Stimulated activated CD8-positive, alpha-beta memory T cell treated with anti-CD3 and anti-CD28 coated beads, Interleukin-4, amount 100 ng/mL, for 4 hours (primary cell): ENCODE data around the gene MKX.

ENCODE experiments used
- DNase-seq, 2 donors: peaks; one replicate each; pipeline ENCODE4 v3.0.0-alpha.2; 2020; ENCODE audit warnings: low read depth in 2 of 2, low spot score in 1 of 2

The MKX gene, protein sequence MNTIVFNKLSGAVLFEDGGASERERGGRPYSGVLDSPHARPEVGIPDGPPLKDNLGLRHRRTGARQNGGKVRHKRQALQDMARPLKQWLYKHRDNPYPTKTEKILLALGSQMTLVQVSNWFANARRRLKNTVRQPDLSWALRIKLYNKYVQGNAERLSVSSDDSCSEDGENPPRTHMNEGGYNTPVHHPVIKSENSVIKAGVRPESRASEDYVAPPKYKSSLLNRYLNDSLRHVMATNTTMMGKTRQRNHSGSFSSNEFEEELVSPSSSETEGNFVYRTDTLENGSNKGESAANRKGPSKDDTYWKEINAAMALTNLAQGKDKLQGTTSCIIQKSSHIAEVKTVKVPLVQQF

DNA sequence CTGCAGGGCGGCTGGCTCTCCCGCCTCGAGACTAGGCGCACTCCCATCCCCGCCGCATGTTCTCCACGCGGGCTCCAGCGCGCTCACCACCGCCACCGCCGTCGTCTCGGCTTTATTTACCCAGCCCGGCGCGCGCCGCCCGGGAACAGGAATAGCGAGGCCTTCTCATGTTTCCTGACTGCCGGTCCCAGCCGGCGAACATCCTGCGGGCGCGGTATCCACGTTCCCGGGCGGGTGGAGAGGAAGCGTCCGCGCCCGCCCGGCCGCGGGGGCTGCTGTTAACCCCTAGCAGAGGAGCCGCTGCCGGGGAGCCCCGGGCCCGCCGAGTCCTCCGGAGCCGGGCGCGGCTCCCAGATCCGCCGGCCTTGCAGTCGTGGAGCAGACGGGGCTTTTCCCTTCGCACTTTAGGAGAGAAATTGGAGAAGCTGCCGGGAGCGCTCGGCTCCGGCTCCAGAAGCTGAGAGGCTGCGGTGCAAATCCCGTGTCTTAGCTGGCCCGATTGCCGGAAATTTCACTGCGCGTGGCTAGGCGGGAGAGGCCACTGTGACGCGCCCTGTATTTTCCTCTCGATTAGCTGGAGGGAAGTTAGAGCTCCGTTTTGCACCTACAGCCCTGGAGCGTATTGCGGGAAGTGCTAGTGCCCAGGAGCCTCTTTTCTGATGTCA, at the start of gene MKX:
TSS of gene MKX (minus strand) at position 88 of the 665 bp plus-strand sequence. CDS start 2,404 bp downstream, outside the sequence.
- DNase-seq = no peak

DNA sequence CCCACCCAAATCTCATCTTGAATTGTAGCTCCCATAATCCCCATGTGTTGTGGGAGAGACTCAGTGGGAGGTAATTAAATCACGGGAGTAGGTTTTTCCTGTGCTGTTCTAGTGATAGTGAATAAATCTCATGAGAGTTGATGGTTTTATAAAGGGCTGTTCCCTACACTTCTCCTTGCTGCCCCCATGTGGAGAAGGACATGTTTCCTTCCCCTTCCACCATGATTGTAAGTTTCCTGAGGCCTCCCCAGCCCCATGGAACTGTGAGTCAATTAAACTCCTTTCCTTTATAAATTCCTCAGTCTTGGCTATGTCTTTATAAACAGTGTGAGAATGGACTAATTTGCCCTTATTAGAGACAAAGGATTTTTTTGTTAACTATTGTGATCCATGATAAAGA, 48.5 kb upstream of the MKX start:
- no peak for DNase-seq

DNA sequence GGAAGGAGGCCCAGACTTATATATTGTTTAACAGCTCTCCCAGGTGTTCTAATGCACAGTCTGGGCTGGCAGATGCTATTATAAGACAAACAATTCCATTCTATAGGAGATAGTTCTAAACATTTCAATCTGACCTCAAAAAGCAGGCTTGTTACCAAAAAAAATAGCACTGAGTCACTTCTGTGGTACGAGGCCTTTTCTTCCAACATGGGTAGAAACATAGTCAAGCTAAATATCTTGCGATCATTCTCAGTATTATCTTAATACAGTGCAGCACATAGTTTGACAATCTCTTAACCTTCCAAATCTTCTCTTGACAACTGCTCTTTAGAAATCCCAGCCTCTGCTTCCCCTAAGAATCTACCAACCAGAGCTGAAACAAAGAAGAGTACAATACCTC, 46.6 kb upstream of the MKX start:
- DNase-seq = no peak

DNA sequence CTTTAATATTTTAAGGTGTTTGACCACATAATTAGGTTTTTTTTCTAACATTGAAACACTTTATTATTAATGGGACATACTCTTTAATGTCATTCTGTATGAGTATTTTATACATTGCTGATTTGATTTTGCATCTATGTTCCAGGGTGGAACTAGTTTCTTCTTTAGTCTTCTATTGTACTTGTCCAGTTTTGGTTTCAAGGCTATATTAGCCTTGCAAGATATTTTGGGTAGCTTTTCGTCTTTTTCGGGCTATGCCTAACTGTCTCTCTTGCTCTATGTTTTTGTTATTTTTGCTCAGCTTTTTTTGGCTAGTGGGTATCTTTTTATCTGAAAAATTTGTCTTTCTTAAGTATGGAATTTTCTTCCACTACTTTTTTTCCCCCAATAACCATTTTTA, 38.7 kb upstream of the MKX start:
- no peak for DNase-seq

DNA sequence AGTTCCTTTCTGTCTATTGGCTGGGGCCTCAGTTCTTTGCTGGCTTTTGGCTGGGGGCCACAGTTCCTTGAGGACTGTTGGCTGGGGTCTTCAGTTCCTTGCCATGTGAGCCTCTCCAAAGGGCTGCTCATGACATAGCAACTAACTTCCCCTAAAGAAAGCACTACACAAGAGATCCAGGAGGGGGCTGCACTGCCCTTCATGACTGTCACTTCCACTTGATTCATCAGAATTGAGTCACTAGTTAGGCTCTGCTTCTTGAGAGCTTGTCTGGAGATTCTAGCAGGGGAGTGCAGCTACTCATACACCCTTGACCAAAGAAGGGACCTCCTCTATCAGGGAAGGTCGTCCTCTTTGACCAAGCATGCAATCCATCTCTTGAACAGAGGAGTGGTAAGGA, 38.0 kb upstream of the MKX start:
- DNase-seq = no peak

DNA sequence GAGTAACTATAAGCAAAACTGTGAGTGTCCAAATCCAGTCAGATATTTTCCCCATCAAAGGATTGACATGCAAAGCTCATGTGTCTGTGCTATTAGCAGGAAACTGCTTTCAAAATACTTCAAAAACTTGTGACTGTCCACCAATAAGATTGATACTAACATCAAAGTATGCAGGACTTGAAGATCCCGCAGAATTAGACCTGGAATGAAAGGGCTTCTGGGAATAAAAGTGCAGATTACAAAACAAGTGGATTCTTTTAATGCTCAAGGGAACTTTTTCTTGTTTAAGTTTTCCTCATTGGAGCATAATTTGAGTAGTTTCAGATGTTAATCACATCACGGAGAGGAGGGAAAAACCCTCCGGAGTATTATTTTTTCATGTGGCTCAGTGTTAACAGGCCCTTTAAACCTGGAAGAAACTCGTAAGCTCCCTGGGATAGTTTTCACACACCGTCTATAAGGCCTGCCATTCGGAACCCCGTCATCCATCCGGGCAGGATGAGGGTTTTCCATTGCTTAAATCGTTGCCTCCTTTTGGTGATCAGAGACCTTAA, 33.9 kb upstream of the MKX start:
- DNase-seq = no peak

DNA sequence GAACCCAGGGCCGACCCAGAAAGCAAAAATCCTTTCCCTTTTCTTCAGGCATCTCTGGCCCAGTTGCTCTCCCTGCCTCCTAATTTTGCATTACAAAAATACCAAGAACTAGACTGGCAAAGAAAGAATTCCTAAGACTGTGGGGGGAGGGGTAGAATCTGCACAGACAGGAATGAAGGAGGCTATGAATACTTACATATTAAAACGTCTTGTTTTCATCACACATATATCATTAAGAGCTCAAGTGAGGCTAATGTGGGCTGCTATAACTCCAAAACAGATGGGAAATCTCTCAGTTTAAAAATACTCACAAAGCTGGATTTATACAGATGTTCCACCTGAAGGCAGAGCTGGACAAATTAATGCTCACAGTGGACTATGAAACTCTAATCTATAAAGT, 29.2 kb upstream of the MKX start:
- no peak for DNase-seq

DNA sequence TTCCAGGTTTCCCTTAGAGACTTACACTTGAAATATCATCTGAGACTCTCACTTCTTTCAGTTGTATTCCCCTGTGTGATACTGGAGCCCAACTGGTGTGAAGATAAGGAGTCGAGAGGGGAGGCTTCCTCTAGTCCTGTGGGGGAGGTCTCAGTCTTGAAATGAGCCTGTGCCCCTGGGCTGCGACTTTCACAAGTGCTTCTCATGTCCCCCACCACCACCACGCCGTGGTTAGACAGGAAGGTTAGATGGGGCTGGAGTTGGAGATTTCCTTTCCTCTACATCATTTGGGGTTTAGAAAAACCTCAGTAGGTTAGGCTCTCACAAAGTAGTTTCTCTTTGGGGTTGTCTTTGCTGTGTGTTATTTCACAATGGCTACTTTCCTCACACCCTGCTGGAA, 25.6 kb upstream of the MKX start:
- no peak for DNase-seq

DNA sequence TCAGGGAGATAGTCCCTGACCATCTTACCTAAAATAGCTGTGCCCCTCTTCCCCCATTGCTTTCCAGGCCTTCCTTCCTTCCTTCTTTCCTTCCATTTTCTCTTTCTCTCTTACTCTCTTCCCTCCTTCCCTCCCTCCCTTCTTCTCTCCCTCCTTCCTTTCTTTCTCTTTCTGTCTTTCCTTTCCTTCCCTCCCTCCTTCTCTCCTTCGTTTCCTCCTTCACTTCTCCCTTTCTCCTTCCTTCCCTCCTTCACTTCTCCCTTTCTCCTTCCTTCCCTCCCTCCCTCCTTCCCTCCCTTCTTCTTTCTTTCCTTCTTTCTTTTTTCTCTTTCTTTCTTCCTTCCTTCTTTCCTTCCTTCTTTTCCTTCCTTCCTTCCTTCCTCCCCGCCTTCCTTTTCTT, 24.6 kb upstream of the MKX start:
- no peak for DNase-seq

DNA sequence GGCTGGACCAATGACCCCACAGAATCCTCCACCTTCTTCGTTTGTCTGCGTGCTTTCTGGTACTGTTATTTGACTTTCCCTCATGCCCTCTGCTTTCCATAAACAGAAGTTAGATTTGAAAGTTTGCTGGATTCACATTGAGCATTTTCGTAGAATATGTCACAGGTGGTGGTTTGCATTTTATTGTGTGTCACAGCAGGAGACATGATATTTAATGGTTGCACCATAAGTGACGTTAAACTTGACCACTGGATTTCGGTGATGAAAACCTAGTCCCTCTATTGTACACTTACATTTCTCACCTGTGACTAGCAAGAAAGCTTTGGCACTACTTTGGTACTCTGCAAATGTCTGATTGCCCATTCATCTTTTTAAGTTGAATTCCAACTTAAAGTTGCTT, 15.2 kb upstream of the MKX start:
- DNase-seq = no peak

DNA sequence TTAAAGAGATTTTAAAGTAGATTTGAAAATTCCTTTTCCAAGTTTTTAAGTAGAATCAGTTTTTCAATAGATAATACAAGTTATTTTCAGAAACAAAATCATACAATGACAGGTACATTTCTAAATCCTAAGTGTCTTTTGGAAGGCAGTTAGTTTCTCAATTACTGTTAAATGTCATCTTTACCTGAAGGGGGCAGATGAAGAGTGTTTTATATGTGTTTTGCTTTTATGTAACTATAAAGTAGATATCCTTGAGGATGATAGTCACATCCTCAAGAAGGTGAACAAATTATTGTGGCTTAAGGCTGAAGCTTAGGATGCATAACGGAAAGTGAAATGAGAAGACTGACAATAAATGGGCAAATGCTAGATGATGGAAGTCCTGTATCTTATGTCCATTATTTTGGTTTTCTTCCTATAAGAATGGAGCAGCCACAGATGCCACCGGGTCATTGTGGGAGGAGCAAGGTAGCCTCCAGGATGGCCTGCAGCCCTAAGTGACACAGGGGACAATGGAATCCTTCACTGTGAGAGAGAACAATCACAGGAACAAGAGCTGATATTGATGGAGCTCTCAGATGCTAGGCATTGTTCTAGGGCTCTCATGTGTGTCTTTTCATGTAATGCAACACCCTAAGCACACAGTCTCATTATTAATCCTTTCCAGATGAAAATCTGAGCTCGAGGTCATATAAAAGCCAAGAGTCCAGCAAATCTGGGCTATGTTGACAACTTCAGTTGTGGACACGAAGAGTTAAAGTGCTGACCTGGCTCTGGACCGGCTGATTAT, 14.1 kb upstream of the MKX start:
- DNase-seq = no peak

DNA sequence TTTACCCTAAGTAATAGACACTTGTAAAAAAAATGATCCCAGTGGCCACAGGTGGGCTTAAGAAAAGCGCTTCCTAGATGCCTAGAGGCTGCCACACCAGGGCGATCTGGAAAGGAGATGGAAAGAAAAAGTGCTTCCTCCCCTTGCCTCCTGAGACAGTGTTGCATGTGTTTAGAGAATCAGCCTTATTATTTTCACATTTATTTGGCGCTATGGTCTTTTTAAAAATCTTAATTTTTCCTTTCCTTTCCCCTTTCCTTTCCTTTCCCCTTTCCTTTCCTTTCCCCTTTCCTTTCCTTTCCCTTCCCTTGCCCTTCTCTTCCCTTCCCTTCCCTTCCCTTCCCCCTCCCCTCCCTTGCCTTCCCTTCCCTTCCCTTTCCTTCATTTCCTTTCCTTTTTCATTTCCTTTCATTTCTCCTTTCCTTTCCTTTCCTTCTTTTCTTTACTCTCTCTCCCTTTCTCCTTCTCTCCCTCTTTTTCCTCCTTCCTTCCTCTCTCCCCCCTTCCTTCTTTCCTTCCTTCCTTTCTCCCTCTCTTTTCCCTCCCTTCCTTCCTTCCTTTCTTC, 7.1 kb upstream of the MKX start:
- no peak for DNase-seq

DNA sequence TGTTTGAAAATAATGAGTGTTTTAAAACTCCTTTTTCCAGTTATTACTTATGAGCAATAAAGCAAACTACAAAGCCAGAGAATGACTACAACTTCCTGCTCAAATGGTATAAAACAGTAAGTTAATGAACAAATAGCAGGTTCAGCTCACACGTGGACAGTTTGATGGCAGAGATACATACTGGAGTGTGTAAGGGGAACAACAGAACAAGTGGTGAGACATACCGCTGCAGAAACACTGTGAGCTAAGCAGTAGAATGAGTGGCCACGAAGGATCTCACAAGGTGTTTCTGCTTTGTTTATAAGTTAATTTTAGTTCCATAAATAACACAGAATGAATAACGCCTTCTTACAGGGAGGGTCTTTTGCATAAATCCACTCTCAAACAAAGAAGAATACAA, 3.0 kb upstream of the MKX start:
- no peak for DNase-seq

DNA sequence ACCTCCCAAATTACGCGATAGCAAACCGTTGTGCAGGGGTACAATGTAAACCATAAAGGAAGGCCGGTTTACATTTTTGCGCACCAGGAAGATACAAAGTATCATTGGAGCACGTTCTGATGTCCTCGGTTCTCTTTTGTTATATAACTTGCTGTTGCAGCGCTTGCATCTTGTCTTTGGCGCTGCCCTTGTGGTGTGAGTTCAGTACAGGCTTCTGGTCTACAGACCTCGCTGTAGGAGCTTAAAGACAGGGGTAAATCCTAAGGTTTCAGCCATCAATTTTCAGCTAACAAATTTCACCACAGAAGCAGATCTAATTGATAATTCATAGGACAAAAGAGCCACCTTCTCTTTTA, 1.5 kb upstream of the MKX start:
- DNase-seq = no peak

DNA sequence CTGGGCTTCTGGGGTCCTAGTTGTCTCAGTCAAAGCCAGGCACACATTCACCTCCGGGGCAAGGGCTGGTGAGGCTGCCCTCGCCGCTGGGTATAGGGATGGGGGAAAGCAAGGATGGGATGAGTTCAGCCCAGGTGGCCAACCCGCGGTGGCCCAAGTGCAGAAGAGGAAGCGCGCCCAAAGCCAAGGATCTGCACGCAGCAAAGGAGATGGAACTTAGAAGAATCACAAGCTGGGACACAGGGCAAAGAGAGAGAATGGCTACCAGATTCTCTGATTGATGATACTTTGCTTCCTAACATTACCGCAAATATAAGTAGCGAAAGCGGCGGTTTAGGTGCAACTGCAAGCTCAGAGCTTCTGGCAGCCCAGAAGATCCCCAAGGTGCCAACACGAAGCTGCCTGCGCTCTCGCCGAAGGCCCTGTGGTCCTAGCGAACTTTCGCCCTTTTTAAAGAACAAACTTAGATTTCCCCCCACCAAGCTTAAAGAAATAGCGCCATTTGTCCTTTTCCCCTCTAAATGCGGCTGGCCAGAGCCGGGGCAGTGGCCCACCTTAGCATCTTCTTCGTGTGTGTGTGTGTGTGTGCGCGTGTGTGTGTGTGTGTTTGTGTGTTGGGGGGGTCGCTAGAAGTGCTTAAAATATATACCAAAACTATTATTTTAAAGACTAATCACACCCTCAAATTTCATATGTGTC, 927 bp upstream of the MKX start:
- no peak for DNase-seq

DNA sequence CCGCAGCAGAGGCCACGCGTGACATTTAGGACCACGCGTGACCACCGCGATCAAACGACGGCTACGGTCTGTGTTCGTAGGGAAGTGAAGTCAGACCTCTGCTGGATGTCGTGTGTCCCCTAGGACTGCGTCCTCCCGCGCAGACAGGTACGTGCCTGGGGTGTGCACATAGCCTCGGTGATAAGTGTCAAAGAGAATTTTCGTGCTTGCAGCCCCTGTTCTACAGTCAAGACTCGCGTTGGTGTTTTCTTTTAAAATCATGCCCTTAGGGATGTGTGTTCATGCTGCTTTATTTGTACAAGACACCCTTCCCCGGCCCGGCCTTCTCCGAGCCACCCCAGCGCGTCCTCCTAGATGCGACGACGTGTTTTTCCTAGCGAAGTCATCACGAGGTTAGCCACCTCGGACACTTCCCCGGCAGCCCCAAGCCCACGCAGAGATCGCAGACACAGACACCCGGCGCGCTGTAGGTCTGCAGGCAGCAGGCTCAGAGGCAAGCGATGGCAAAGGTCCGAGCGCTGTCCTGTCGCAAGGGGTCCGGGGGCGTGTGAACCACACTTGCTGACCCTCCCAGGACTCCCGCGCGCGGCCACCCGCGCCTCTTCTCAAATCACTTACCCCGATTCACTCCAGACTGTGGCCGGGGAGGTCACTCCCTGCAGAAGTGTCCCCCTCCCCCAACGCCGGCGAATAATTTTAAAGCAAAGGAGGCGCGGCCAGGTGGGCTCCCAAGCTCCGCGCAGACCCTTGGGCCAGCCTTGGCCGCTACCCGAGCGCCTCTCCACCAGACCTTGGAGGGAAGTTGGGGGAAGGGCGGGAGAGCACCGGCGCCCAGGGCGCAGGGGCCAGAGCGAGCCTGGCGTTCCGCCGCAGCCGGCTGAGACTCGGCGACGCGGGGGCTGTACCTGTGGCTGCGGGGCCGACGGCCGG, 552 bp downstream of the MKX start:
- DNase-seq = no peak

DNA sequence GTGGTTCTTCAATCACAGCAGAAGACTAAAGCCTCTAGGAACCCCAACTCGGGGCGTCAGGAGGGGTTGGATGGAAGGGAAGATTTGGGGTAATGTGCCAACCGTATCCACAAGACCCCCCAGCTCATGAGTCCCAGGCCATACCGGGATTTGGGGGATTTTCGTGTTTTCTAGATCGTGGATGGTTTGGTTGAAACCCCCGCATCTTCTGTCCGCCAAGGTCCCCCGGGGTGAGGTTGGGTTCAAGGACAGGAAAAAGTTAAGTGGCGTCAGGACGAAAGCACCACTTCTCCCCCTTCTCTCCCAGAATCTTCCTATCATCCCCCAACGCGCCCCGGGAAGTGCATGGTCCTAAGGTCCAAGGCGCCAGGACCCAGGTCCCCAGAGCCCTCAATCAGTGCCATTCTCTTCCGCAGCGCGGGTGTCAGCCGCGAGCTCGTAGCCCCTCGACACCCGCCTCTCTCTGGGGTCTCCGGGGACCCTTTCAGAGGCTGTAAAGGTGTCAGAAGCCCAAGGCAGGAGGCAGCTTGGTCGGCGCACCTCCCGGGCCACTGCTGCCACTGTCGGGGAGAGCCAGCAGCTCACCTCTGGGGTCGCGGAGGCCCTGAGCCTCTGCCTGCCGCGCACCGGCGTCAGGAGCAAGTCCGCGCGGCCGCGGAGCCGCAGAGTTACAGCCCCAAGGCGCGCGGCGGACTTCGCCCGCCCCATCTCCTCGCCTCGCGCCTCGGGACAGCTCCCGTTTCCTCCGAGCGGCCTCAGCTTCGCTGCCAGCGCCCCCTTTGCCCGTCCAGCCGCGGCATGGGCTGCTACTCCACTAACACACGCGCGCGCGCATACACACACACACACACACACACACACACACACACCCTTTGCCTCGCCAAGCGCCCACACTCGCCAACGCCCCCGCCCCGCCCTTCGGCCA, 1.5 kb downstream of the MKX start:
- no peak for DNase-seq

DNA sequence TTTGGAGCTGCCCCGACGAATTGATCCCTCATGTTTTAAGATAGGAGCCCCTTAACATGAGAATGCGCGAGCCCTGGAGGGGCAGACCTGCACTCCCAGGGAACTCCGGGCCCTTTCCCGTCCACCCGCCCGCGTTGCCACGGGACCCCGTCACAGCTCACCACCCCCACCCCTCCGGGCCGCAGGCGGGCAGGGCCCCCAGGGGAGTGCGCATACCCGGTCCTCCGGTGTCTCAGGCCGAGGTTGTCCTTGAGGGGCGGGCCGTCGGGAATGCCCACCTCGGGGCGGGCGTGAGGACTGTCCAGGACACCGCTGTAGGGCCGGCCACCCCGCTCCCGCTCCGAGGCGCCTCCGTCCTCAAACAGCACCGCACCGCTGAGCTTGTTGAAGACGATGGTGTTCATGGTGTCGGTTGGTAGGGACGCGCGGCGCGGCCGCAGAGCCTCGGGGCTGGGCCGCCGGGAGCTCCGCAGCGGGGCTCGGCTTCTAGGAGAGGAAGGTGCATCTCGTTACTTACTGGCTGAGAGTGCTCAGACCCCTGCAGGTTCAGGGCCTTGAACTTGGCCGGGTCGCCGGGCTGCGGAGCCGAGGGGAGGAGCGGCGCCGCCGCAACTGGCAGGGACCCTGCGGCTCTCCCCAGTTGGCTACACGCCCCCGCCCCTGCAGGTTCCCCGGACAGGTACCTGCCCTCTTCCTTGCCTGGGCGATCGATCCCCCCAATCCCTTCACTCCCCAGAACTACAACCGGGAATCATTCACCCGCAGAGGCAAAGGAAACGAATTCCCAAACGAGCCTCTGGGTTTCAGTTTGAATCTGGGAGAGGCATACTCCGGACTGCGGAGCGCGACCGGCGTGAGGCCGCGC, 2.4 kb downstream of the MKX start:
- no peak for DNase-seq
